ENCODE data around the gene SLC12A3.

DNA sequence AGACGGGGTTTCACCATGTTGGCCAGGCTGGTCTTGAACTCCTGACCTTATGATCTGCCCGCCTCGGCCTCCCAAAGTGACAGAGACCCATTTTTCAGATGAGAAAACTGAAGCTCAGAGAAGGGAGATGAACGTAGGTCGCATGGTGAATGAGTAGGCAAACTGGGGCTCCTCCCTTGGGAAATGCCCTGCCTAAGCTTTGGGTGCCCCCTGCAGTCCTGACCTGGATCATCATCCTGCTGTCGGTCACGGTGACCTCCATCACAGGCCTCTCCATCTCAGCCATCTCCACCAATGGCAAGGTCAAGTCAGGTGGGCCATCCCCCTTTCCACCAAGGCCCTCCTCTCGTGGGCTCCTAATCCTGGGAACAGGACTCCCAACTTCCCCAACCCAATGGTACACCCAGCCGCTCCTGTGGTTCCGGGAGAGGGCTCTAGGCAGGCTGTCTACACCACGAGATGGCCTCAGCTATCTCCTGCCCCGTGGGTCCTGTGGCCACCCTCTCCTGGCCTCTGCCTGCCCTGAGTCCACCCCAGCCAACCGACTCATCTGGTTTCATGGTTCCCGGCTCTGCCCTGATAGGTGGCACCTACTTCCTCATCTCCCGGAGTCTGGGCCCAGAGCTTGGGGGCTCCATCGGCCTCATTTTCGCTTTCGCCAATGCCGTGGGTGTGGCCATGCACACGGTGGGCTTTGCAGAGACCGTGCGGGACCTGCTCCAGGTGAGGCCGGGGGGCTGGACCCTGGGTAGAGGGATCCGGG, 4.7 kb downstream of the SLC12A3 start:
- TF ChIP-seq, protein P1, sequence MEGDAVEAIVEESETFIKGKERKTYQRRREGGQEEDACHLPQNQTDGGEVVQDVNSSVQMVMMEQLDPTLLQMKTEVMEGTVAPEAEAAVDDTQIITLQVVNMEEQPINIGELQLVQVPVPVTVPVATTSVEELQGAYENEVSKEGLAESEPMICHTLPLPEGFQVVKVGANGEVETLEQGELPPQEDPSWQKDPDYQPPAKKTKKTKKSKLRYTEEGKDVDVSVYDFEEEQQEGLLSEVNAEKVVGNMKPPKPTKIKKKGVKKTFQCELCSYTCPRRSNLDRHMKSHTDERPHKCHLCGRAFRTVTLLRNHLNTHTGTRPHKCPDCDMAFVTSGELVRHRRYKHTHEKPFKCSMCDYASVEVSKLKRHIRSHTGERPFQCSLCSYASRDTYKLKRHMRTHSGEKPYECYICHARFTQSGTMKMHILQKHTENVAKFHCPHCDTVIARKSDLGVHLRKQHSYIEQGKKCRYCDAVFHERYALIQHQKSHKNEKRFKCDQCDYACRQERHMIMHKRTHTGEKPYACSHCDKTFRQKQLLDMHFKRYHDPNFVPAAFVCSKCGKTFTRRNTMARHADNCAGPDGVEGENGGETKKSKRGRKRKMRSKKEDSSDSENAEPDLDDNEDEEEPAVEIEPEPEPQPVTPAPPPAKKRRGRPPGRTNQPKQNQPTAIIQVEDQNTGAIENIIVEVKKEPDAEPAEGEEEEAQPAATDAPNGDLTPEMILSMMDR (IDR thresholded peaks at IDR 0.05; ENCODE audit: low read depth, low read length) = peak; percentile 51
- TF ChIP-seq POLR2A (IDR thresholded peaks at IDR 0.05; ENCODE audit: extremely low read depth, insufficient read length) (no peak), MYC (IDR thresholded peaks at IDR 0.05; ENCODE audit: low read depth, low read length) (no peak)
- TF ChIP-seq, protein P2, sequence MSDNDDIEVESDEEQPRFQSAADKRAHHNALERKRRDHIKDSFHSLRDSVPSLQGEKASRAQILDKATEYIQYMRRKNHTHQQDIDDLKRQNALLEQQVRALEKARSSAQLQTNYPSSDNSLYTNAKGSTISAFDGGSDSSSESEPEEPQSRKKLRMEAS (IDR thresholded peaks at IDR 0.05; ENCODE audit: low read depth, low read length) = no peak

All from NB4 (cell line).